Naive B cell (primary cell): ENCODE data around the gene WDFY1. TPM values are rescaled to one million over a fixed set of nuclear protein-coding genes. Genes with fewer than 3 reads are reported as not detected.
A peak's percentile ranks its signal among the peaks of the same experiment; 100 is the strongest.

Experiments
- ATAC-seq, 2 donors: fragments of 150-1000 bp; cut with Tn5 transposase; 2 replicates each; pipeline ENCODE4 v1.10.0; 2021; ENCODE audit warnings: low read depth in 2 of 2, mild to moderate bottlenecking in 2 of 2, moderate library complexity in 2 of 2
- DNase-seq: peaks from one replicate; pipeline ENCODE4 v3.0.0; 2022
- H3K27ac Mint-ChIP-seq, 6 donors: one replicate each; pipeline ENCODE4 v1.8.0; 2020 to 2022; ENCODE audit warnings: mild to moderate bottlenecking in 6 of 6, mixed read lengths in 6 of 6, moderate library complexity in 5 of 6, inconsistent platforms in 2 of 6
- H3K27me3 Mint-ChIP-seq, 3 donors: one replicate each; pipeline ENCODE4 v1.8.0; 2021 to 2022; ENCODE audit warnings: mixed read lengths in 3 of 3, mild to moderate bottlenecking in 1 of 3
- H3K36me3 Mint-ChIP-seq, 2 donors: one replicate each; pipeline ENCODE4 v1.8.0; 2020 to 2022; ENCODE audit warnings: mixed read lengths in 2 of 2, inconsistent platforms in 1 of 2, mild to moderate bottlenecking in 1 of 2
- H3K4me1 Mint-ChIP-seq, 3 donors: one replicate each; pipeline ENCODE4 v1.8.0; 2020 to 2022; ENCODE audit warnings: mixed read lengths in 3 of 3, inconsistent platforms in 1 of 3, mild to moderate bottlenecking in 1 of 3, moderate library complexity in 1 of 3
- H3K4me3 Mint-ChIP-seq, 8 donors: one replicate each; pipeline ENCODE4 v1.8.0; 2020 to 2022; ENCODE audit warnings: mild to moderate bottlenecking in 8 of 8, mixed read lengths in 8 of 8, moderate library complexity in 8 of 8, inconsistent platforms in 2 of 8
- H3K9me3 Mint-ChIP-seq, 7 donors: one replicate each; pipeline ENCODE4 v1.8.0; 2020 to 2022; ENCODE audit warnings: mixed read lengths in 7 of 7, mild to moderate bottlenecking in 5 of 7, inconsistent platforms in 2 of 7, moderate library complexity in 1 of 7
- polyA plus RNA-seq, 6 donors: library from polyadenylated mRNA; unstranded; fragments of 300-500 nt; fragmentation: Illumina TruSeq; gene quantifications; one replicate each; pipeline ENCODE4 v1.2.3, GENCODE V29; 2021; ENCODE audit warnings: low read depth in 6 of 6

WDFY1 gene
- polyA plus RNA-seq, 6 donors from 2014 or later, result 12.6 to 39.2 (median 25.3) TPM

DNA sequence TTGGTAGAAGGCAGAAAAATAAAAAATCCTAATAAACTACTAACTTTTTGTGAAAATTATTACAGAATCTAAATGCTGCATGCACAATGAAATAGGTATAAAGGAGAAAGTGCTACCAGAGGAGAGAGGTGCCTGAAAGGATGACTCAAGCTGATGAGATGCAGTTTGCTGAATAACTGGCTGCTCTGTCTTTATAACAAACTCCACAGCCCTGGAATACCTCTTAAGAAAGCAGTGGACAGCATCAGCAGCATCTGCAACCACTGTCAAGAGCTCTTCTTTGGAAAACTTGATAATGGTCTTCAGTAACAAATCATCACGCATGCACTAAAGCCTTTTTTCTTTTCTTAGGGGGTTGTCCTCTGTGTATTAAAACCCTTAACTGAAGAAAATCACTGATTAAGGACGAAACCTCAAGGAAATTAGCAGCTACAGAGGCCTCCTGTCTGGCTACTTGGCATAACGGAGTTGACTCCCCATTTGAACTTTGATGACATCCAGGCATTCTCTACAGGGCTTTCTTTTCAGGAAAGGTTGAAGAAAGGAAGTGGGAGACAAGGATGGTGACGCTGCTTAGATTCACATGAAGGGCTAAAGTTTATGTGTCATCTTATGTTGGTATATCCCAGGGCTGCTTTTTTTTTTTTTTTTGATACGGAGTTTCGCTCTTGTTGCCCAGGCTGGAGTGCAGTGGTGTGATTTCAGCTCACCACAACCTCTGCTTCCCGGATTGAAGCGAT, 28.8 kb downstream of the WDFY1 start:
- Mint-ChIP-seq H3K36me3 (peaks cover 5 to 10% of the 10 kb centered on the region in 2 donors), H3K27ac (no peak overlapping the region), H3K4me3 (no peak overlapping the region), H3K27me3 (no peaks in the 10 kb centered on the region), H3K4me1 (peaks cover 5 to 26% (median 24%) of the 10 kb centered on the region in 3 donors), H3K9me3 (no peaks in the 10 kb centered on the region)
- no peak for DNase-seq
- no peak for ATAC-seq

DNA sequence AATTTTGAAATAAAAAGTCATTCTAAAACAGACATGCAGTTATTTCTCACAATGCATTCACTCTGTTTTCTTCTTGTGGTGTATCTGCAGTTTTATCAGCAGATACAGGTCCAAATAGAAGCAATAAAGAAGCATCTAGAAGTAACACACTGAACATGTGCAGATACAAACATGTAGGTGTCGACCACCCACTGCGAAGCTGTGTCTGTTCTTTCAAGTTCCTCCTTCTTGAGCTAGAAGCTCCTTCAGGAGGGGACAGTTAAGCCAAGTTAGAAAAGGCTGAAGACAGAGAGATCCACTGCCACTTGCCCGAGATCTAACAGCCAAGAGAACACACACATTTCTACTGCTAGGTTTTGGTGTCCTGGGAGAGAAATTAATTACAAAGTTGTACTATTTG, 30.1 kb downstream of the WDFY1 start:
- H3K9me3 Mint-ChIP-seq, result no peaks in the 10 kb centered on the region
- no peaks in the 10 kb centered on the region for H3K27me3 Mint-ChIP-seq
- peaks cover 7 to 29% (median 18%) of the 10 kb centered on the region in 3 donors for H3K4me1 Mint-ChIP-seq
- H3K36me3 Mint-ChIP-seq, result peaks cover 0 to 17% of the 10 kb centered on the region in 2 donors
- H3K27ac Mint-ChIP-seq, result peak overlapping the region in 3 of 6 donors; percentile 4 to 17 (median 5)
- H3K4me3 Mint-ChIP-seq, result peak overlapping the region in 1 of 8 donors; percentile 6
- DNase-seq (no peak), ATAC-seq (no peak)

DNA sequence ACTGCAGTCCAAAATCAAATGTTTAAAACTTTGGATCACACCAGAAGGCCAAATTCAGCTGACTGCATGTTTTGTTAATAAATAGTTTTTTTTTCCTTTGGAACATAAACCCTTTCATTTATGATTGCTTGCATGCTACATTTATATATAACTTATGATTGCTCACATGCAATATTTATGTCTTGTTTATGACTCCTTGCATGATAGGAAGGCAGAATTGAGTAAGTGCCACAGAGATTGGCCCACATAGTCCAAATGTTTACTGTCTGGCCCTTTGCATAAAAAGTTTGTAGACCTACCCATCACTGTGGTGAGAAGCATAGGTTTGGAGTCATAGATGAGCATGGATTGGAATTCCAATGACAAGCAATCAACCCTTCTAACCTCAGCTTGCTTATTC, 30.8 kb downstream of the WDFY1 start:
- no peak for DNase-seq
- Mint-ChIP-seq H3K36me3 (peaks cover 6 to 17% of the 10 kb centered on the region in 2 donors), H3K4me3 (no peak overlapping the region), H3K4me1 (peaks cover 10 to 29% (median 17%) of the 10 kb centered on the region in 3 donors), H3K27ac (no peak overlapping the region), H3K9me3 (no peaks in the 10 kb centered on the region), H3K27me3 (no peaks in the 10 kb centered on the region)
- no peak for ATAC-seq

DNA sequence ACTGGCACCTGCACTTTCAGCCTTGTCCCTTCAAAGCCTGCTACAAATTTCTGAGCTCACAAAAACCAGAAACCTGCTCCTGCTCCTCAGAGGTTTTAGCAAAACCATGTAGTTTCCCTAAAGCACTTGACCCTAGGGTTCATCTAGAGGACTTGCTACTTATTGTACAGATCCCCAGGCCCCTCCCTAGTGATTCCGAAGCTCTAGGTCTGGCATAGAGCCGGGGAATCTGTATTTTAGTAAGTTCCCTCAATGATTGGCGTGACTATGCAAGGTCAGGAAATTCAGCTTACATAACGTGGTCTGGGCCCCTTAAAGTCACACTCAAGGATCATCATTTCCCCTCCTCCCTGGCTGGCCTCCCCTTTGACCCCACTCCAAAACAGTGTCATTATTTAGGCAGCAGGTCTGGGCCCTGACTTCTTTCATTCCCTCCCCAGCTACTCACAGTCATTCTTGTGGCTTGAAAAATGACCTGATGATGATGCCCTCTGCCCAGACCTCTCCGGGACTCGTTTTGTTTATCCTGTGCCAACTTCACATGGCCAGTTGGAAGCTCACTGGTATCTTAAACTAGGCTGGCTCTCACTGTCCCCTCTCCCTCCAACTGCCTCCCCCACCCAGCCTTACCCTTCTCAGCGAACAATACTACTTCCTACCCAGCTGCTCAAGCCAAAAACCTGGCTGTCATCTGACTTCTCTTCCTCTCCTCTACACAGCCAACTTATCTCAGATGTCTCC, 36.0 kb downstream of the WDFY1 start:
- Mint-ChIP-seq H3K27me3 (no peaks in the 10 kb centered on the region), H3K9me3 (no peaks in the 10 kb centered on the region), H3K36me3 (peaks cover 7 to 18% of the 10 kb centered on the region in 2 donors), H3K4me1 (peaks cover 13 to 31% (median 14%) of the 10 kb centered on the region in 3 donors), H3K27ac (peak overlapping the region in 5 of 6 donors; percentile 16 to 64 (median 50)), H3K4me3 (no peak overlapping the region)
- no peak for DNase-seq
- ATAC-seq, result no peak

DNA sequence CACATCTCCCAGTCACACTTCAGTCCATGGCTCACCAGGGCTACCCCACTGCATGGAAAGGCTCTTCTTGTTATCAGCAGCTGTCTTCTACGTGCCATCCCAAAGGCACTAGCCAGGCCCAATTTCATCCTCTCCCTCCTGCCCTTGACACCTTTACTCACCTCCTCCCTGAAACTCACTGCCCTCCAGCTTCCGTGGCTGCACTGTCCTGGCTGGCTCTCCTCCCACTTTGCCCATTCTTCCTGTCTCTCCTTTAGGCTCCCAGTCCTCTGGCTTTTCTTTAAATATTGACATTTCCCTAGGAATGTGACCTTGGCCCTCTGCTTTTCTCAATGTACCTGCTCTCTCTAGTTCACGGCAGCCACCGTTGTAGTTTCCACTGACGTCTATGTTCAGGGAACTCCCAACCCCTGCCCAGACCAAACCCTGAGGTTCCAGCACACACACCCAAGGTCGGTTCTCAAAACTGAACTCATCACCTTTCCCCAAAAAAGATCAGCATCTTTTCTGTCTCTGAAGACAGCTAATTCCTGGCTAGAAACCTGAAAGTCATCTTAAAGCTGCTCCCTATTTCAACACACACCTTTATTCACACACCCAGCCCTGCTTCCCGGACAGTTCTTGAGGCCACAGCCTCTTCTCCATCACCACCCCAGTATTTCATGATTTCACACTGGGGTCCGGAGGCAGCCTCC, 36.7 kb downstream of the WDFY1 start:
- Mint-ChIP-seq H3K4me3 (no peak overlapping the region), H3K27me3 (no peaks in the 10 kb centered on the region), H3K27ac (peak overlapping the region in 5 of 6 donors; percentile 26 to 55 (median 39)), H3K36me3 (peaks cover 7 to 18% of the 10 kb centered on the region in 2 donors), H3K9me3 (no peaks in the 10 kb centered on the region), H3K4me1 (peaks cover 13 to 31% (median 14%) of the 10 kb centered on the region in 3 donors)
- DNase-seq (no peak), ATAC-seq (no peak)

DNA sequence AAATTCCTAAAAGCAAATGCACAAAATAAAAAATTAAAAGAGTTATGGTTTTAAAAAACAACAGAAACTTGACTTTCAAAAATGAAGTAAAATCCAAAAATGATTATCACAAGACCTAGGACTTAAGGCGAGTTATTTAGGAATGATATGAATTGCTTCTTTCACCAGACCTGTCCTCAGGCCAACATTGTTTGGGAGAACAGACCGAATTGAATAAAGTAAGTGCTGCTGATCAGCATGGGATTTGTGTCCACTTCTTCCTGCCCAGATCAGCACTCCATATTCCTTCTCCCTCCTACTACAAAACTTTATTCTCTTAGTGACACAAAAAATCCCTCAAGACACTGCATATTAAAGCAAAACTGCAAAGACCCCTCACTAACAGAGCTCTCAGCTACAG, 39.1 kb downstream of the WDFY1 start:
- DNase-seq, result no peak
- Mint-ChIP-seq H3K27ac (peak overlapping the region in 1 of 6 donors; percentile 60), H3K4me1 (peaks cover 13 to 28% (median 14%) of the 10 kb centered on the region in 3 donors), H3K36me3 (peaks cover 13 to 24% of the 10 kb centered on the region in 2 donors), H3K9me3 (no peaks in the 10 kb centered on the region), H3K27me3 (no peaks in the 10 kb centered on the region), H3K4me3 (no peak overlapping the region)
- ATAC-seq, result no peak

DNA sequence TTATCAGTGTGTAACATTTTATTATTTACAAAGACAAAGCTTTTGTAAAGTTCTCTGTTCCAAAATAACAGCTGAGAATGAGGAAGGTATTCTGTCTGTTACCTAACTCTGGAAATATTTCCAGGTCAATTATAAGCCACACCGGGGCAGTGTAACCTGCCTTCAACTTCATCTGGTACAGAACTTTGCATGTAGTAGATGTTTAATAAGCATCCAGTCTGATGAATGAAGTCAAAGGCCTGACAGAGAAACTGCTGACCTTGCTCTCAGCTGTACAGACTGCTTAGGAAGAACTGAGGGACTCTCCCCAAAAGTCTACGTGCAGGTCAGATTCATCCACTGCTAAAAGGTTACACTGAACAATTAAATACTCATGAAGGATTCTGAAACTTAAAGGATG, 43.3 kb downstream of the WDFY1 start:
- Mint-ChIP-seq H3K4me1 (peaks cover 17 to 25% (median 24%) of the 10 kb centered on the region in 3 donors), H3K27ac (peak overlapping the region in 1 of 6 donors; percentile 21), H3K27me3 (no peaks in the 10 kb centered on the region), H3K9me3 (peaks cover 0 to 2% (median 0%) of the 10 kb centered on the region in 7 donors), H3K36me3 (peaks cover 15 to 32% of the 10 kb centered on the region in 2 donors), H3K4me3 (no peak overlapping the region)
- no peak for ATAC-seq
- no peak for DNase-seq

DNA sequence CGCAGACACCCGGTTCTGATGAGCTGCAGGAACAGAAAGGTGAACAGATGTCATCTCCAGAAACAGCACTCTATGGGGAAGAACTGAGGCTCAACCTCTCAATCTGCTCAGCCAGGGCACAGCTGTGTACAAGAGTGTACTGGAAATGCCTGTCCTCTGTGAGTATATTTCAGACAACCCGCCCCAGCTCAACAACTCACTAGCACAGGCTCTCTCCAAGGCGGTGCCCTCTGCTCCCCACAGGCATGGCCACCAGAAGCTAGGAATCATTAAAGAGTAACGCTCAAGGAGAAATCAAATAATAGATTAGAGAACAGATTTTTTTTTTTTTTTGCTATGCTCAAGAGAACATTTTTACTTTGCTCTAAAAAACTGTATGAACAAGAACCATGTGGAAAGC, 43.8 kb downstream of the WDFY1 start:
- Mint-ChIP-seq H3K27ac (peak overlapping the region in 4 of 6 donors; percentile 14 to 57 (median 32)), H3K9me3 (peaks cover 0 to 2% (median 0%) of the 10 kb centered on the region in 7 donors), H3K27me3 (no peaks in the 10 kb centered on the region), H3K4me1 (peaks cover 19 to 30% (median 27%) of the 10 kb centered on the region in 3 donors), H3K36me3 (peaks cover 15 to 32% of the 10 kb centered on the region in 2 donors), H3K4me3 (peak overlapping the region in 1 of 8 donors; percentile 12)
- DNase-seq (no peak), ATAC-seq (no peak)

DNA sequence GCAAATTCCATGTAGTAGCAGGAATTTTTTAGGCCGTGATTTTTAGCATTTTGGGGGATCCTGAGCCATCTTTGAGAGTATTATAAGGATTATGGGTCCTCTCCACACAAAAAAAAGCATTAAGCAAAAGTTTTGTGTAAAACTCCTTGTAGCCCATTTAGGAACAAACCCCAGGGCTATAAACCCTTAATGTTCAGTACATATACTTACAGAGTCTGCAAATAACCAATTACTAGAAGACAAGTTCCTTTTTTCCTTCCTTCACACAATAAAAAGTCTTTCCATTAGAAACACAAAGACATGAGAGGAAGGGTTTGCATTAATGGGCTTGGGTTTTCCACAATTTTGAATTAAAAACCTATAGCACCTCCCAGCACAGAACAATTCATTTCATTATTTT, 44.6 kb downstream of the WDFY1 start:
- no peak overlapping the region for H3K4me3 Mint-ChIP-seq
- H3K9me3 Mint-ChIP-seq, result peaks cover 0 to 2% (median 0%) of the 10 kb centered on the region in 7 donors
- DNase-seq (no peak), ATAC-seq (no peak)
- peak overlapping the region in 1 of 6 donors; percentile 16 for H3K27ac Mint-ChIP-seq
- peaks cover 15 to 29% of the 10 kb centered on the region in 2 donors for H3K36me3 Mint-ChIP-seq
- H3K4me1 Mint-ChIP-seq, result peaks cover 20 to 37% (median 29%) of the 10 kb centered on the region in 3 donors
- no peaks in the 10 kb centered on the region for H3K27me3 Mint-ChIP-seq

DNA sequence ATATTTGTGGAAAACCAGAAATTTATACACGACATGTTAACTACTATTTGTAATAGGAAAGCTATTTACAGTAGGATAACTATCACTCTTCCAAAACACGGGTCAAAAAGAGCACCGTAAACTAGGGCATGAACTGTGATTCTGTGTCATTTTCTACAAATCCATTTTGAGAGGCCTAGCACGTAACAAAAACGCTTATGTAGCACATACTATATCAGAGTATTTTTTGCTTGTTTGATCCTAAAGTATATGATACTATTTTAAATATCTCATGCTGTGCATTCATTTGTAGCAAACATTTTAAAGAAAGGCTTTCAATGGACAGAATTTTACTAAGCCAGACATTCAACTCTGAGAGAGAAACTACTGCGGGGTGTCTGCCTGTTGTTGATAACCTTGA, 45.1 kb downstream of the WDFY1 start:
- Mint-ChIP-seq H3K27ac (peak overlapping the region in 1 of 6 donors; percentile 33), H3K27me3 (no peaks in the 10 kb centered on the region), H3K4me3 (no peak overlapping the region), H3K4me1 (peaks cover 25 to 41% (median 34%) of the 10 kb centered on the region in 3 donors), H3K9me3 (peaks cover 0 to 2% (median 0%) of the 10 kb centered on the region in 7 donors), H3K36me3 (peaks cover 15 to 25% of the 10 kb centered on the region in 2 donors)
- DNase-seq (no peak), ATAC-seq (no peak)

DNA sequence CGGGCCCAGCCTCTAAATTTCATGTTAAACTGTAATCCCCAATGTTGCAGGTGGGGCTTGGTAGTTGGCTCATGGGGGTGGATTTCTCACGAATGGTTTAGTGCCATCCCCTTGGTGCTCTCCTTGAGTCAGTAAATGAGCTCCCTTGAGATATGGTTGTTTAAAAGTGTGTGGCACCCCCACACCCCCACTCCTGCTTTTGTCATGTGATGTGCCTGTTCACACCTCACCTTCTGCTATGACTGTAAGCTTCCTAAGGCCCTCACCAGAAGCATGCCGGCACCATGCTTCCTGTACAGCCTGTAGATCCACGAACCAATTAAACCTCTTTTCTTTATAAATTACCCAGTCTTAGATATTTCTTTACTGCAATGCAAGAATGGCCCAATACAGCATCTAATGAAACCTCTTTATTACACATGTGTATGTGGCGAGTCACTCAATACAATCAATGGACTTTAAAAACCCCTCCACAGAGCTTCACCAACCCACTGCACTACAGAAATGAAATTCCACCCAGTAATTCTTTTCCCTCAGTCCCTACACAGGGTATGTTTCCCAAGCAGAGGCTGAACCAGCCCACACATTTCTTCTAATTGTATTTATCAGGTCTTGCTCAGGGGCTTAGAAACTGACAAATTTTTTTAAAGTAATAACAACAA, 47.3 kb downstream of the WDFY1 start:
- Mint-ChIP-seq H3K4me3 (peak overlapping the region in 4 of 8 donors; percentile 20 to 70 (median 58)), H3K4me1 (peaks cover 40 to 62% (median 43%) of the 10 kb centered on the region in 3 donors), H3K27me3 (no peaks in the 10 kb centered on the region), H3K9me3 (peaks cover 0 to 2% (median 0%) of the 10 kb centered on the region in 7 donors), H3K27ac (peak overlapping the region; percentile 52 to 96 (median 90)), H3K36me3 (peaks cover 15 to 20% of the 10 kb centered on the region in 2 donors)
- ATAC-seq (no peak), DNase-seq (no peak)

DNA sequence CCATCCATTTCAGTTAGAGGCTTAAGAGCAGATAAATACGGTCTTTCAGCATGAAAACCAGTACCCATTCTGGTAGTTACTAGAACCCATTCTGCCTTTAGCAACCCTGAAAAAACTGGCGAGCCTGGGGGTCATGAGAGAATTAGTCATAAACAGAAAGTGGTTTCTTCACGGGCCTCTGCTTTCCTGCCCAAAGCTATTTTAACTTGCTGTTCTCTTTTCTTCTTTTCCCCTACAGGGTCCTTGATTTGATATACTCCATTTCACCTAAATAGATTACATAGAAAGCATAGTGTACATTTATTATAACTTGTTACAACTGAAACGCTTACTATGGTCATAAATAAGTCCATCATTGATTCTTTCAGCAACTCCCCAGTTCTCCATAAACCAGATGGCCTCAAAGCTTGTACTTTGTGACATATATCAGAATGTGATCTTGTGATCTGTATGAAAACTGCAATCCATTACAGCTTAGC, 48.3 kb downstream of the WDFY1 start:
- Mint-ChIP-seq H3K4me1 (peaks cover 40 to 62% (median 43%) of the 10 kb centered on the region in 3 donors), H3K27ac (peak overlapping the region; percentile 79 to 99 (median 94)), H3K27me3 (no peaks in the 10 kb centered on the region), H3K9me3 (peaks cover 0 to 2% (median 0%) of the 10 kb centered on the region in 7 donors), H3K36me3 (peaks cover 15 to 20% of the 10 kb centered on the region in 2 donors), H3K4me3 (peak overlapping the region; percentile 22 to 90 (median 70))
- ATAC-seq (peak; percentile 44 to 53), DNase-seq (peak; percentile 54)
